ENCODE results near the gene DPY19L2.
"Not testable (repeated sequence)": the region's sequence is repeated elsewhere in the genome, so short reads cannot be mapped to it uniquely, and the experiment has no call there.

GRCh38 chr12:63656407-63656806, 11.9 kb downstream of the DPY19L2 start:
- not testable (repeated sequence) for TF ChIP-seq CTCF (conservative IDR thresholded peaks at IDR 0.05; ENCODE audit: low read depth, low read length); POLR2A (IDR thresholded peaks at IDR 0.05; ENCODE audit: low read depth, low read length); MAFK (IDR thresholded peaks at IDR 0.05; ENCODE audit: low read depth, low read length); CHD1 (IDR thresholded peaks at IDR 0.05; ENCODE audit: low read depth, low read length); RFX5 (IDR thresholded peaks at IDR 0.05; ENCODE audit: low read depth, low read length); RAD21 (IDR thresholded peaks at IDR 0.05; ENCODE audit: low read length); MXI1 (IDR thresholded peaks at IDR 0.05; ENCODE audit: borderline replicate concordance, low read depth, low read length); CEBPB (IDR thresholded peaks at IDR 0.05; ENCODE audit: low read depth, low read length)
